Measurements from ENCODE around the gene SLC30A7.

Gene SLC30A7

GRCh38 chr1:100960098-100960497 lies 64.2 kb downstream of the SLC30A7 start:
- DNase-seq (ENCODE audit: low read depth) = no peak
- no peak for TF ChIP-seq CTCF (IDR thresholded peaks at IDR 0.05; ENCODE audit: insufficient read depth, low read depth, low read length, missing control alignments)
- no peak overlapping the region for H3K4me3 ChIP-seq (ENCODE audit: low read depth, low read length)

GRCh38 chr1:100968621-100969020 lies 72.7 kb downstream of the SLC30A7 start:
- DNase-seq (ENCODE audit: low read depth) = no peak
- TF ChIP-seq CTCF (IDR thresholded peaks at IDR 0.05; ENCODE audit: insufficient read depth, low read depth, low read length, missing control alignments) = no peak
- H3K4me3 ChIP-seq (ENCODE audit: low read depth, low read length) = no peak overlapping the region

- no peak for TF ChIP-seq CTCF (IDR thresholded peaks at IDR 0.05; ENCODE audit: insufficient read depth, low read depth, low read length, missing control alignments)
- no peak overlapping the region for H3K4me3 ChIP-seq (ENCODE audit: low read depth, low read length)
- DNase-seq (ENCODE audit: low read depth) = no peak
Measured at GRCh38 chr1:100969327-100969726, 73.4 kb downstream of the SLC30A7 start.

- no peak for TF ChIP-seq CTCF (IDR thresholded peaks at IDR 0.05; ENCODE audit: insufficient read depth, low read depth, low read length, missing control alignments)
- no peak overlapping the region for H3K4me3 ChIP-seq (ENCODE audit: low read depth, low read length)
- DNase-seq (ENCODE audit: low read depth) = no peak
Measured at GRCh38 chr1:100971021-100971420, 75.1 kb downstream of the SLC30A7 start.

GRCh38 chr1:100972185-100972584 lies 76.3 kb downstream of the SLC30A7 start:
- DNase-seq (ENCODE audit: low read depth) = no peak
- H3K4me3 ChIP-seq (ENCODE audit: low read depth, low read length) = no peak overlapping the region
- no peak for TF ChIP-seq CTCF (IDR thresholded peaks at IDR 0.05; ENCODE audit: insufficient read depth, low read depth, low read length, missing control alignments)

- no peak for TF ChIP-seq CTCF (IDR thresholded peaks at IDR 0.05; ENCODE audit: insufficient read depth, low read depth, low read length, missing control alignments)
- H3K4me3 ChIP-seq (ENCODE audit: low read depth, low read length) = no peak overlapping the region
- DNase-seq (ENCODE audit: low read depth) = no peak
Measured at GRCh38 chr1:100976936-100977335, 81.0 kb downstream of the SLC30A7 start.

GRCh38 chr1:100979631-100980030 lies 83.7 kb downstream of the SLC30A7 start:
- DNase-seq (ENCODE audit: low read depth) = no peak
- no peak for TF ChIP-seq CTCF (IDR thresholded peaks at IDR 0.05; ENCODE audit: insufficient read depth, low read depth, low read length, missing control alignments)
- H3K4me3 ChIP-seq (ENCODE audit: low read depth, low read length) = no peak overlapping the region

Data from GM12865 (cell line).